Colon (tissue), 2 donors: ENCODE results near the gene GAK.
"Not testable (repeated sequence)": the region's sequence is repeated elsewhere in the genome, so short reads cannot be mapped to it uniquely, and the experiment has no call there.

ENCODE experiments used
- FAIRE-seq: peaks from 2 replicates; lab custom pipeline; 2012; peaks lifted over from hg19 to GRCh38; lab: Jason Lieb, UNC
- donor health status: control.
- donor health status: control.

Gene GAK

GRCh38 chr4:808860-809570 is 123.1 kb downstream of the GAK start:
- no peak for FAIRE-seq

GRCh38 chr4:807792-808191 is 124.3 kb downstream of the GAK start:
- no peak for FAIRE-seq

DNA sequence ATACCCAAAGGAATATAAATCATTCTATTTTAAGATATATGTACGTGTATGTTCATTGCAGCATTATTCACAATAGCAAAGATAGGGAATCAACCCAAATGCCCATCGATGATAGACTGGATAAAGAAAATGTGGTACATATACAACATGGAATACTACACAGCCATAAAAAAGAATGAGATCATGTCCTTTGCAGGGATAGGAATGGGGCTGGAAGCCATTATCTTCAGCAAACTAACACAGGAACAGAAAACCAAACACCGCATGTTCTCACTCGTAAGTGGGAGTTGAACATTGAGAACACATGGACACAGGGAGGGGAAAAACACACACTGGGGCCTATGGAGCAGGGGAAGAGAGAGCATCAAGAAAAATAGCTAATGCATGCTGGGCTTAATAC is 125.1 kb downstream of the GAK start:
- FAIRE-seq, result not testable (repeated sequence)

GRCh38 chr4:804804-805203 is 127.3 kb downstream of the GAK start:
- no peak for FAIRE-seq

DNA sequence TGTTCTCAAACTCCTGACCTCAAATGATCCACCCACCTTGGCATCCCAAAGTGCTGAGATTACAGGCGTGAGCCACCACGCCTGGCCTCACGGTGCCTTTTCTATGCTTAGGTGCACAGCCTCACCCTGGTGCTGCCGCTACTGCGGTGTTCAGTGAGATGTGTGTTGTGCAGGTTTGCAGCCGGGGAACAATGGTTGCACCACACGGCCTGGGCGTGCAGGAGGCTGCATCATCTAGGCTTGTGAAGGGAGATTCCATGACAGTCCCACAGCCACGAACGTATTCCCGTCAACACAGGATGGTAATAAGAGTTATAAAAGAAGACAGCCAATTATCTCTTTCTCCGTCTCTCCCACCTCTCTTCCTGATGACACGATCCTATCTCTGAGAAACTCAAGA is 128.2 kb downstream of the GAK start:
- no peak for FAIRE-seq

GRCh38 chr4:801436-802124 is 130.5 kb downstream of the GAK start:
- FAIRE-seq, result no peak
